ENCODE data around the gene LRRC14B. TPM values are rescaled to one million over a fixed set of nuclear protein-coding genes. Genes with fewer than 3 reads are reported as not detected.

LRRC14B gene
- total RNA-seq, 2 donors from 2014 or later: not detected

DNA sequence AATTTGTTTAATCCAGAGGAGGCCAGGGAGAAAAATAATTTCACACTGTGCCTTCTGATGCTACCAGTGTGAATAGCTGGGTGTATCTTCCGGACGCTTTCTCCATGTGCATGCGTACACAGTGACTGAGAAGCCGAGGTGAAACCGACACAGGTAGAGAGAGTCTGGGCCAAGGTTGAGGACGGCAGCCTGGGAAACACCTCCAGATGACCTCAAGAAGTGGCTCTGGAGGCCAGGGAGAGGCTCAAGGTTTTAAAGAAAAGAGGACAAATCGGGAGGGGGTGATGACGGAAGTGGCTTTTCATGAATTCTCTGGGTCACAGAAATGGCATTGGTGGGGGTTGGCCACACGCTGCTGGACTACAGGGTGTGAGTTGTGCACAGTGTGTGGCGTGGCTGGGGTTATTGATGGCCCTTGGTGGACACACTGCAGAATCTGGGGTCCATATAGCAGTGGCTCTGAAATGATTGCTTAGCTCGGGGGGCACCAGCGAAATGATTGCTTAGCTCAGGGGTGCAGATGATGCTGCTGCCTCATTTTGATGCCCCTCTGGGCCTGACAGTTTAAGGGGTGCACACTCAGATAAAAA, 34.1 kb upstream of the LRRC14B start:
- Histone ChIP-seq H3K9me3 (no peaks in the 10 kb centered on the region), H3K4me3 (no peak overlapping the region), H3K27ac (no peak overlapping the region), H3K4me1 (ENCODE audit: control insufficient read depth in 1 of 2, low read depth in 2 of 2) (no peaks in the 10 kb centered on the region), H3K36me3 (no peaks in the 10 kb centered on the region), H3K27me3 (replicated peaks; ENCODE audit: insufficient read depth) (no peaks in the 10 kb centered on the region)
- DNase-seq (ENCODE audit: low spot score) (no peak), ATAC-seq (ENCODE audit: insufficient number of reproducible peaks, low FRiP score, low read depth) (no peak)
- TF ChIP-seq CTCF (IDR thresholded peaks at IDR 0.05): no peak

DNA sequence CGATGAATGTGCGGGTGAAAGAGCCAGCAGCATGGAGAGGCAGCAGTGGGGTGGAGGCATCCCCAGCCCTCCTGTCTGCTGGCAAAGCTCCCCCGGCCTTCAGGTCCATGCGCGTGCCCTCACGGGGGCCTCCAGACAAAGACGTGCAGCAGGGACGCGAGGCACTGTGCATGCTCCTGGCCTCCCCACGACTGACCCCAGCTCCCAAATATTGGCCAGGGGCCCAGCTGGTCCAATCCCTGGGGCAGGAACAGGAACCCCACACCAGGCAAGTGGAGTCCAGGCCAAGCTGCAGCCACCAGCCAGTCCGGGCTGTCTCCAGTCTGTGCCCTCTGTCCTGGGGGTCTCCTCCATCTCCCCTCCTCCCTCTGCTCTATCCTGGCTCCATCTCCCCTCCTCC, 33.5 kb upstream of the LRRC14B start:
- Histone ChIP-seq H3K27me3 (replicated peaks; ENCODE audit: insufficient read depth) (no peaks in the 10 kb centered on the region), H3K4me1 (ENCODE audit: control insufficient read depth in 1 of 2, low read depth in 2 of 2) (no peaks in the 10 kb centered on the region), H3K4me3 (no peak overlapping the region), H3K36me3 (no peaks in the 10 kb centered on the region), H3K27ac (no peak overlapping the region), H3K9me3 (no peaks in the 10 kb centered on the region)
- ATAC-seq (ENCODE audit: insufficient number of reproducible peaks, low FRiP score, low read depth) (no peak), DNase-seq (ENCODE audit: low spot score) (no peak)
- TF ChIP-seq CTCF (IDR thresholded peaks at IDR 0.05): no peak

- DNase-seq (ENCODE audit: low spot score) (no peak), ATAC-seq (ENCODE audit: insufficient number of reproducible peaks, low FRiP score, low read depth) (no peak)
- no peaks in the 10 kb centered on the region for H3K4me1 ChIP-seq (ENCODE audit: control insufficient read depth in 1 of 2, low read depth in 2 of 2)
- H3K27me3 ChIP-seq (replicated peaks; ENCODE audit: insufficient read depth): no peaks in the 10 kb centered on the region
- no peaks in the 10 kb centered on the region for H3K36me3 ChIP-seq
- no peak for TF ChIP-seq CTCF (IDR thresholded peaks at IDR 0.05)
- no peak overlapping the region for H3K4me3 ChIP-seq
- no peaks in the 10 kb centered on the region for H3K9me3 ChIP-seq
- no peak overlapping the region for H3K27ac ChIP-seq
These were observed 32.4 kb upstream of the LRRC14B start for GRCh38 chr5:158807-159447.

DNA sequence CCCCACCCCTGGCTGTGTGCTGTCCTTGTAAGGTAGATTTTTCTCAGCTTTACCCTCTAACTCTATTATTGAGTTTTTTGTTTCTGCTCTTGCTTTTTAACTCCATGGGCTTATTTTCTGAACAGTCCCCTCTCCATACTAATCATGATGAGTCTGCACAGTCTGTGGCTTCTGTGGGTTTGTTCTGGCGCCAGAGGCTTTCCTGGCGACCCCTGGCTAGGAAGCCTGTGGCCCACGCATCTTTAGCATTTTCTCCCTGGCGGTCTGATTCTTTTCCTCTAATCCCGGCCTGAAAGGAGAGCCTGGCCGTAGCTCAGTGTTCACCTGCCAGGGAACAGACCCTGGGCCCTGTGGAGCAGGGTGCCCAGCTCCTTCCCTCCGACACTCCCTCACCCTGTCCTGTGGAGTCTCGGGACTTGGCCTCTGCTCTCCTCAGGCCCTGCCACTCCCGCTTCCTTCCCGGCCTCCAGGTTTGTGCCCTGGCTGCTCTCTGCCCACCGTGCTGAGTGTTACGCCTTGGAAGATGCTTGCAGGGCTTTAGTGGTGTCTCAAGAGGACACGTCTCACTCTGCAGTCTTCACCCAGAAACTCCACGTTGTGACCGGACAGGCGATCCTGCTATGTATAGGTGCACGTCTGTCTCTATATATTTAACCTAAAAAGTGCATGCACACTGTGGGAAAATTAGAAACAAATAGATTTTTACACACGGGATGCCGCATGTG, 31.7 kb upstream of the LRRC14B start:
- Histone ChIP-seq H3K4me1 (ENCODE audit: control insufficient read depth in 1 of 2, low read depth in 2 of 2) (no peaks in the 10 kb centered on the region), H3K27me3 (replicated peaks; ENCODE audit: insufficient read depth) (no peaks in the 10 kb centered on the region), H3K9me3 (no peaks in the 10 kb centered on the region), H3K4me3 (no peak overlapping the region), H3K27ac (no peak overlapping the region), H3K36me3 (no peaks in the 10 kb centered on the region)
- ATAC-seq (ENCODE audit: insufficient number of reproducible peaks, low FRiP score, low read depth) (no peak), DNase-seq (ENCODE audit: low spot score) (no peak)
- no peak for TF ChIP-seq CTCF (IDR thresholded peaks at IDR 0.05)

DNA sequence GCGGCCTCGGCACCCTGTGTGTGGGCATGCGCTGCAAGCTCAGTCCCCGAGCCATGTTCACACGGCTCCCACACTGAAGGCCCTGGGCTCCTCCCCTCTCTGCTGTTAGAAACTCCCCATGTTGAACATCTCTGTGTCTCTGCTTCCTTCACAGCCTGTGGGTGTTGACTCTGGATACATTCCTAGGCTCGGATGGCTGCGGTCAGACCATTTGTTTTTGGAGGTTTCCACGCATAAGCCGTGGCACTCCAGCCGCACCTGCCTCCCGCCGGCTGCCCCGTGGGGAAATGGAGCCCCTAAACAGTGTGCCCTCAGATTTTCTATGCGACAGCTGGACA, 31.2 kb upstream of the LRRC14B start:
- Histone ChIP-seq H3K27me3 (replicated peaks; ENCODE audit: insufficient read depth) (no peaks in the 10 kb centered on the region), H3K9me3 (no peaks in the 10 kb centered on the region), H3K27ac (no peak overlapping the region), H3K4me1 (ENCODE audit: control insufficient read depth in 1 of 2, low read depth in 2 of 2) (no peaks in the 10 kb centered on the region), H3K36me3 (no peaks in the 10 kb centered on the region), H3K4me3 (no peak overlapping the region)
- TF ChIP-seq CTCF (IDR thresholded peaks at IDR 0.05): no peak
- DNase-seq (ENCODE audit: low spot score): no peak
- ATAC-seq (ENCODE audit: insufficient number of reproducible peaks, low FRiP score, low read depth): no peak

All from thoracic aorta (tissue), 2 donors.